Stimulated activated CD4-positive, alpha-beta T cell treated with anti-CD3 and anti-CD28 coated beads, Interleukin-4, amount 100 ng/mL, for 24 hours (primary cell): Measurements from ENCODE around the gene SLC13A2.
"Not testable (repeated sequence)": the region's sequence is repeated elsewhere in the genome, so short reads cannot be mapped to it uniquely, and the experiment has no call there.

Experiments used
- DNase-seq: peaks from one replicate; pipeline ENCODE4 v3.0.0-alpha.2; 2020

The SLC13A2 gene

GRCh38 chr17:28519236-28519635 is 45.8 kb downstream of the SLC13A2 start:
- no peak for DNase-seq

GRCh38 chr17:28520687-28521086 is 47.2 kb downstream of the SLC13A2 start:
- DNase-seq, result no peak

DNA sequence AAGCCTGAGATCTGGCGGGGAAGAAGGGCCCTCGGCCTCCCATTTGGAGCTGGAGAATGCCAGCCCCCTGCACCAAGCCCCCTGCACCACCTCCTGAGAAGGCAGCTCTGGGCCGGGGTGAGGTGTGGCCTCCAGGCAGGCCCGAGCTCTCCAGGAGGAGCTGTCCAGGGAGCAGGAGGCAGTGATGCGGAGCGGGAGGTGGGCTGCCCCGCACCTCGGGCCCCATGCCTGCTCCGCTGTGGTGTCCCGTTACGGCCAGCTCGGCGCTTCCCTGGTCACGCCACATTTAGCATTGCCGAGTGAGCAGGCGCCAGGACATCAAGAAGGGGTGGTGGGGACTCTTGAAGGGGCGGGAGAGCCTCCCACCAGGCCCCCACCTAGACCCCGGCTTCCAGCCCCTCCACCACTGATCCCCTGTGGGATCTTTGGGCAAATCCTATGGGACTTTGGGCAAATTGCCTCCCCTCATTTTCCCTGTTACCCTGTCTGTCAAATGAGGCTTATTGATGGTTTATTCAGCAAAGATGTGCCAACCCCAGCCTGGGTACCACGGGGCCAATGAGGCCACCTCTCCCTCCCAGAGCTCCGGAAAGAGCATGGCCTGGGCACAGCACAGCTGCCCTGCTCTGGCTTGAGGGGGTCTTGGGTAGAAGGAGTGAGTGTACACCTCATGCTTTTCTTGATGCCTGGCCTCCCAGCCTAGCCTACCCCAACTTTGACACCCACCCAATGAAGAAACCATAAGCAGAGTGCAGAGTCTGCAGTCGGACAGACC is 48.1 kb downstream of the SLC13A2 start:
- no peak for DNase-seq

DNA sequence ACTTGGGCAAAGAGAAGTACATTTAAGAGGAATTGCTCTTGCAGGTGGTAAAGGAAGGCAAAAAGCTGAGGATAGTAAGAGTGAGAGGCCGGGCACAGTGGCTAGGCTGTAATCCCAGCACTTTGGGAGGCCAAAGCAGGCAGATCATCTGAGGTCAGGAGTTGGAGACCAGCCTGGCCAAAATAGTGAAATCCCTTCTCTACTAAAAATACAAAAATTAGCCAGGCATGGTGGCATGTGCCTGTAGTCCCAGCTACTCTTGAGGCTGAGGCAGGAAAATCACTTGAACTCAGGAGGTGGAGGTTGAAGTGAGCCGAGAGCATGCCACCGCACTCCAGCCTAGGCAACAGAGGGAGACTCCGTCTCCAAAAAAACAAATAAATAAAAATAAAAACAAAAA is 48.8 kb downstream of the SLC13A2 start:
- DNase-seq, result not testable (repeated sequence)

DNA sequence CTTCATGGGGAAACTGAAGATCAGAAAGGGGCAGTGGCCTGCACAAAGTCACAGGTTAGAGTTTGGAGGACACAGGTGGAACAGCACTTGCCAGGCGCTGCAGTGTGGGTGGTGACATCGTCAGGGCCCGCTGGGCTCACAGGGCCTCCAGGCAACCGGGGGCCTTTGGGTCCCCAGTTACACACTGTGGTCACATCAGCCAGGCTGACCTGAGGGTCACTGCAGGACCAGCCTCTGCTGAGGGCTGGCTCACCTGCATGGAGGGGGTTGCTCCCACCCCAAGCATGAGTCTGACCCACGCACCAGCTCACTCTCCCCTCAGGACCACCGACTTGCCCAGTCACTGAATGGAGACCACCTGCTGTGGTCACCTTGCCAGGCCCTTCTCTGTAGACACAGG is 49.7 kb downstream of the SLC13A2 start:
- DNase-seq, result no peak

DNA sequence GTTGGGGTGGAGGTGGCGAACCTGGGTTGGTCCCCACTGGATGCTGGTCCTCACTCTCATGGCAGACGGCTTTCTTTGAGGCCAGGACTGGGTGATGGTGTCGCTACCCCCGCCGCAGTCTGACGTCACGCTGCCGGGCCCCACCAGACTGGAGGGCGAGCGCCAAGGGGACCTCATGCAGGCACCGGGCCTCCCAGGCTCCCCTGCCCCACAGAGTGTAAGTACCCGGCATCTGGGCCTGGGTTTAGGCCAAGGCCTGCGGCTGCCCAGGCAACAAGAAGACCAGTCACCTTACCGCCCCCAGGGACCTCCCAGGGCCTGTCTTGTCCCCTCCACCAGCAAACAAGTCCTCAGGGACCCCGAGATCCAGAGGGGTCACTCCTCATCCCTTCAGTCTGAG is 50.4 kb downstream of the SLC13A2 start:
- DNase-seq, result no peak

DNA sequence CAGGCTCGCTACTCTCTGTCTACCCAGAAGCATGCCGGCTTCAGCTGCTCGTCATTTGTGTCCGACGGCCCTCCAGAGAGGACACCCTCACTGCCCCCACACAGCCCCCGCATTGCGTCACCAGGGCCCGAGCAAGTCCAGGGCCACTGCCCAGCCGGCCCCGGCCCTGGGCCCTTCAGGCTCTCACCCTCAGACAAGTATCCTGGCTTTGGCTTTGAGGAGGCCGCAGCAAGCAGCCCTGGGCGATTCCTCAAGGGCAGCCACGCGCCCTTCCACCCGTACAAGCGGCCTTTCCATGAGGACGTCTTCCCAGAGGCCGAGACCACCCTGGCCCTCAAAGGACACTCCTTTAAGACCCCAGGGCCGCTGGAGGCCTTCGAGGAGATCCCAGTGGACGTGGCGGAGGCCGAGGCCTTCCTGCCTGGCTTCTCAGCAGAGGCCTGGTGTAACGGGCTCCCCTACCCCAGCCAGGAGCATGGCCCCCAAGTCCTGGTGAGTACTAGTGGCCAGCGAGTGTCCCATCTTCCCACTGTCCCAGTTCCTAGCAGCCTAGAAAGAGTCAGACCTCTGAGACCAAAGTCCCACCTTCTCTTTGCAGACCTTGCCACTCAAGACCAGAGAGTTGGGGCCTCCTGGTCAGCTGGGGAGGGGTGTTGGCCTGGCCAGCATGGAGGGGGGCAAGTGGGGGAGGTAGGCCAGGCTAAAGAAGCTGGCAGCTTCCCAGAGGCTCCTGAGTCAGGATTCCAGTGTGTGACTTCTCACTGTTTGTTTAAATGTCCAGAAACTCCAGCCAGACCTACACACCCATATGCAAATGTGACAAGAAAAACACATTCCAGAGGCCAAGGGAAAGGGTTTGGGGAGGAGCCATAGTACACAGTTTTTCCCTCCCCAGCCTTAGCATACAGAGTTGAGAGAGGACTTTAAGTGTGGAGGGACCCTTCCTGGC is 51.3 kb downstream of the SLC13A2 start:
- no peak for DNase-seq

- no peak for DNase-seq
Observed at GRCh38 chr17:28526381-28526780, 52.9 kb downstream of the SLC13A2 start.

GRCh38 chr17:28527181-28527681 is 53.8 kb downstream of the SLC13A2 start:
- DNase-seq, result no peak

DNA sequence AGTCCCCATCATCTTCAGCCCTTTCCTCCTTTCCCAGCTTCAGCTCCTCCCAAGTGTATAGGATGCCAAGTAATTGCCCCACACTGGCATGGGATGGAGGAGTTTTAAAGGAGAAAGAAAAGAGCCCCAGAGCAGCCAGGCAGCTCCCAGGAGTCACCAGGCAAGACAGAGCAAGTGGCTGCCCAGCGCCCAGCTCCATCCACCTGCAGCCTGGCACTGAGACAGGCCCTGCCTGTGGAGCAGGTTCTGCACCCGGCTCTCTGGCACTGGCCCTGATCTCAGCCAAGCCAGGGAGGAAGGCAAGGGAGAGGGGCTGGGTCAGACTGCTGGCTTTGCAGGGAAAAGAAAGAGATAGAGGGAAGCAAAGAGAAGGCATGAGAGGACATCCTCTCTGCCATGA is 54.4 kb downstream of the SLC13A2 start:
- no peak for DNase-seq

DNA sequence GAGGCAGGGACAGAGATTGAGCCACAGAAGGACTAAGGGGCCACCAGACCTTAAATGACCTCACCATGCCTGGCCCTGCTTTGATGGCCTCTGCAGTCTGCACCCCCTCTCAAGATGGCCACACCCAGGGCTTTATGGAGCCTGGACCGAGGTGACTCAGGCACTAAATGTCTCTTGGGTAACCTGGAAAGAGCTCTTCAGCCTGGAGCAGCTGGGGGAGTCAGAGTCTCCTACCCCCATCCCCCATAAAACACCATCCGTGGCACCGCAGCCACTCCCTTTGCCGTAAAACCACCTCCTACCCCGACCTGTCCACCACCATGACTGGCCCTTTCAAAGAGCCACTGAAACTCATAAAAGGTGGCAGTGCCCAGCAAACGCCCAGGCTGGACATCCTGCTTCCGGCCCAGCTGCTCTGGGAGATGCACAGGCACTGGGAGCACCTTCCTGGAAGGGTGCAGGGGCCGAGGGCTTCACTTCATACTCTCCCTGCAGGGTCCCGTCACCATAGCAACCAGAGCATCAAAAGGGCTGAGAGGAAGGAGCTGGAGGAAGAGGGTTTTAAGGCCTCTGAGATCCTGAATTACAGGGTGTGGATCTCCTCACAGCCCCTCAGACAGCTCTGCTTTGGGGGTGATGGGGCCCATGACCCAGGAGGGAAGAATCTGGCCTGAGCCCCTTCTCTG is 55.0 kb downstream of the SLC13A2 start:
- no peak for DNase-seq

DNA sequence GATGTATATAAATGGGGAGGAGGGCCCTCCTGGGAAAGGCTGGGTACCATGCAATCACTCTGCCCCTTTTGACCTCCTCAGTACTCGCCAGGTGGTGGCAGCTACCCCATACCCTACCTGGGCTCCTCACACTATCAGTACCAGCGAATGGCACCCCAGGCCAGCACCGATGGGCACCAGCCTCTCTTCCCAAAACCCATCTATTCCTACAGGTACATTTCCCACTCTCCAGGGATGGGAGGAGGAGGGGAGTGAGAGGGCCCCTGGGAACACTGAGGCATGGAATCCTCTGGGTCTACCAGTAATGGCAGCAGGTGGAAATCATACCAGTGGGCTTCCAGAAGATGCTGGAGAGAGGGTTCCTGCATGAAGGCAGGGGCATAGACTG is 55.6 kb downstream of the SLC13A2 start:
- DNase-seq, result no peak

DNA sequence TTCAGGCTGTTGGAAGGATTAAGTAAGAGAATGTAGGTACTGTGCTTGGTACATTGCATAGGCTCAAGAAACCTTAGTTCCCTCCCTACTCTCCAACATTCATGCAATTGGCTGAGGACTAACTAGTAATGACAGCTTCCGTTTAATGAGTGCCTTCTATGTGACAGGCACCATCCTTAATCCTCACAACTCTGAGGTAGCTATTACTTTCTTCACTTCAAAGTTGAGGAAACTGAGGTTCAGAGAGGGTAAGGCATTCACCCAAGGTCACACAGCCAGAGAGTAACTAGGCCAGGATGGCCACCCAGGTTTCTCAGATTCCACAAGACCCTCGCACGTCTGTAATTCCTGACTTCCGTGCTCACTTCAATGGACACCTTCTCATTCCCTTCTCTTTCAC is 56.8 kb downstream of the SLC13A2 start:
- DNase-seq, result no peak

DNA sequence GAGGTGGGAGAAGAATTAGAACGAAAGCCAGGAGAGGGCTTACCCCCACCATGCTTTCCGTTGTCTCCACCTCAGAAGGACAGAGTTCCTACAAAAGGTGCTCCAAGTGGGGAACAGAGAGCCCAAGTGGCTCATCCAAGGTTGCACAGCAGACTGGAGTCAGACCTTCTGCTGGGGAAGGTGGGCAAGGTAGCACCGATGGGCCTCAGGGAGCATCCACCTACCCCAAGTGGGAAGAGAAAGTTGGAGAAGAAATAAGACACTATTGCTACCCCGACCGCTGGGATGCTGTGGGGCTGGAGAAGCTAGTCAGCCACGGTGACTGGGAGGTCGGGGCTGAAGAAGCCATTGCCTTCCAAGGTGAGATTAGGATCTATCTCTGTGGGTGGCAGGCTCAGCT is 57.5 kb downstream of the SLC13A2 start:
- no peak for DNase-seq

DNA sequence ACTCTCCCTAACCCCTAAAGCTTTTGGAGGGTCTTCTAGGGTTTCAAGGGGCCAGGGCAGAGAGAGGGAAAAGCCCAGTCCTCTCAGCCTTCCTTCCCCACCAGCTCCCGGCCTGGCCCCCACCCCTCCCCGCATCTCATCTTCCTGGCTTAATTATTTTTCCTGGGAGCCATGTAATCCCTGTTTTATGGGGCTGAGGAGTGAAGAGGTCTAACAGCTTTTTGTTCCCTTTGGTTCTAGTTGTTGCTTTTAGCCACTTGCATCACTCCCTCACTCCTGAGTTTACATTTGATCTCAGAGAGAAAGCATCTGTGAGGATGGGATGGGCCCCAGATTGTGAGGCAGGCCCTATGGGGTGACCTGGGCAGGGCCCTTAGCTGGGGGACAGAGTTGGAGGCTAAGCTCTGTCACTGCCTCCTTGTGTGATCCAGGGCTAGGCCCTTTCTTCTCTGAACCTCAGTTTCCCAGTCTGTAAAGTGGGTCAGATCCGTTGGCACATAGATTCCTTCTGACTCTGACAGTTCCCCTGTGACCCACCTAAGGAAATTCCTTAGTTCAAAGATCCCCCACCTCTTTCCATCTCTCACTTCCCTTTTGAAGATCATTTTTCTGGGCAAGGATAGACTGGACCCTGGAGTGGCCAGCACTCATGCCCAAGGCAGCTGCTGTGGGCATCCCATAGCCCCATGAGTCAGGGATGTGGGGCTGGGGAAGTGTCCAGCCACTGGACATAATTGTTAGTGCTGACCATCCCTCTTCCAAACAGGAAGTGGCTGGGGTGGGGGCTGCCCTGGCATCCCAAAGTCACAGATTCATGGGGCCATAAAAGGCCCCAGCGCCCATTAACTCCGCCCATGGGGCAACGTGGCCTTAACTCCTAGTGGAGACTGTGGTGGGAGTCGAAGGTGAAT is 58.9 kb downstream of the SLC13A2 start:
- DNase-seq, result no peak

- DNase-seq, result no peak
Observed at GRCh38 chr17:28533091-28533807, 59.8 kb downstream of the SLC13A2 start.

- no peak for DNase-seq
Observed at GRCh38 chr17:28534740-28535375, 61.4 kb downstream of the SLC13A2 start.

DNA sequence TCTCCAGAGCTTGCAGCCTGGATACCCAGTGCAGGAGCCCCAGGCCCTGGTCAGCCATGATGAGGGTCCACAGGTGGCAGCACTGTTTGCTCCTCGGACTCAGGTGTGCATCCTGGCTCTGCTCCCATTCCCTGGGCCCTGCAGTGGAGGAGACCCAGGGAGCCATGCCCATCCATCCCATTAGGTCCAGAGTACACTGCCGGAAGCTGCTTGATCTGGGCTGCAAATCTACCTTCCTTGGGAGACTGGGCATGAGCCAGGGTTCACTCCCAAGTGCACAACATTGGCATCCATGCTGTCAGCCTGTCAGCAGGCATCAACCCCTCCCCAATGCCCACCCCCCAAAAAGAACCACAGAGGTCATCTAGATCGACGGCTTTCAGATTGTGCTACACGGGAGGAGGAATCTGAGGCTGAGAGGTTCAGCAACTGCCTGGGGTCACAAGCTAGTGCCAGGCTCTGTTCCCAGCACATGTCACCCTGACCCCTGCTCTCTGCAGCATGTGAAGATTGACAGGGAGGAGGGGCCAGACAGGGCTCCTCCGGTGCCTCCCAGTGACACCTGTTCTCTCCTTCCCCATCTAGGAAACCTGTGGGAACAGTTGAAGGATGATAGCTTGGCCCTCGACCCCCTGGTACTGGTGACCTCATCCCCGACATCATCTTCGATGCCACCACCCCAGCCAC is 63.2 kb downstream of the SLC13A2 start:
- DNase-seq, result no peak

GRCh38 chr17:28537219-28537610 is 63.8 kb downstream of the SLC13A2 start:
- DNase-seq, result no peak

DNA sequence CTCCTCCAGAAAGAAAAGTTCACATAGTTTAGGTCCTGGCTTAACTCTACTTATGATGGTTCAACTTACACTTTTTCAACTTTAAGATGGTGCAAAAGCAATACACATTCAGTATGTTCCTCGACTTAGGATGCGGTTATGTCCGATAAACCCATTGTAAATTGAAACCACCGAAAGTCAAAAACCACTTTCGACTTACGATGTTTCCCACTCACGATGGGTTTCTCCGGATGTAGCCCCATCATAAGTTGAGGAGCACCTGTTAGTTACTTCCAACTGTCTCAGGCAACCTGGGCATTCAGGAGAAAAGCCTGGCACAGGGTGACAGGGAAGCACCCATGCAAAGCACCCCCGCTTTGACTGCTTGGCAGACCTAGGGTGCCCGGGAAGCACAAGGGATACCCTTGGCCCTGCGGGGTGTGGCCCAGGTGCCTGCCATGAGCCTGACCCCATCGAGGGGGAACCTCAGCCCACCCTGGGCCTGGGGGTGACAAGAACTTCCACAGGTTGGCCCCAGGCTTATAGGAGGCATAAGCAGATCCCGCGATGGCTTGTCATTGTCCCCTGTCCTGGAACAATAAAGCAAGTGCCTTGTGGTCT is 65.0 kb downstream of the SLC13A2 start:
- no peak for DNase-seq
